HG03439 (cell line): ENCODE measurements around the gene GCH1.
"Not testable (repeated sequence)": the region's sequence is repeated elsewhere in the genome, so short reads cannot be mapped to it uniquely, and the experiment has no call there.

Experiments
- ATAC-seq: cut with Tn5 transposase; IDR thresholded peaks from one replicate; pipeline ENCODE4 v1.9.1; 2021; ENCODE audit warnings: mild to moderate bottlenecking, moderate library complexity; ENCODE audit not compliant: unreplicated experiment

The GCH1 gene

DNA sequence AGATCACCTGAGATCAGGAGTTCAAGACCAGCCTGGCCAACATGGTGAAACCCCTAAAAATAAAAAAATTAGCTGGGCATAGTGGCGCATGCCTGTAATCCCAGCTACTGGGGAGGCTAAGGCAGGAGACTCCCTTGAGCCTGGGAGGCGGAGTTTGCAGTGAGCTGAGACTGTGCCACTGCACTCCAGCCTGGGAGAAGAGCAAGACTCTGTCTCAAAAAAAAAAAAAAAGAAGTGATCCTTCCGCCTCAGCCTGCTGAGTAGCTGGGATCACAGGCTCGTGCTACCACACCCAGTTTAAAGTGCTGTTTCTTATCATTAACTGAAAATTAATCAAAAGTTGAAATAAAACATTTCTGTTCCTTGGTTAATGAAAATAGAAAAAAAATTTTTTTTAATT lies 6.3 kb upstream of the GCH1 start:
- not testable (repeated sequence) for ATAC-seq

DNA sequence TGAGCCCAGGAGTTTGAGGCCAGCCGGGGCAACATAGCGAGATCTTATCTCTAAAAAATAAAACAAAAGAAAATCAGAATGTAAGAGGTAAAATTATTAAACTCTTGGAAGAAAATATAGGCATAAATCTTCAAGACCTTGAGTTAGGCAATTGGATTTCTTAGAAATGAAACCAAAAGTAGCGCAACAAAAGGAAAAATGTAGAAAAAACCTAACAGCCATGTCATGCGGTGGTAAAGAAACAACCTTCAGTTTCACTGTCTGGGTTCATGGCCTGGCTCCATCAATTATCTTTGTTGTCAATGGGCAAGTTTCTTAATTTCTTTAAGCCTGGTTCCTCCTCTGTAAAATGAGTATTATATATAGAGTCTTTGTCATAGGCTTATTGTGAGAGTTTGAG lies 5.6 kb upstream of the GCH1 start:
- no peak for ATAC-seq

DNA sequence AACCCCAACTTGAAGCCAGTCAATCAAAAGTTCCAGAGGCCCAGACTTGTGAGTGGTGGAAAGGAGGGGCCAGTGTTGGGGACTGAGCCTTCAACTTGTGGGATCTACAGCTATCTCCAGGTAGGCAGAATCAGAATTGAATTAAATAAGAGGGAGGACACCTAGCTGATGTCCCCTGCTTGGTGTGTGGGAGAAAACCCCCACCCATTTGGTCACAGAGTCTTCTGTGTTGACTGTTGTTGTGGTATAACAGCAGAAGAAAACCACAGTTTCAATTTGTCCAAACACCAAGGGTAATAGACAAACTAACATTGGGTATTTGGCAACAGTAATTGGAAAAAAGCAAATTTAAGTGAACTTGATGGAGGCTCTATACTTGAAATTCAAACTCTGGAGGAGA lies 3.4 kb upstream of the GCH1 start:
- ATAC-seq, result no peak

DNA sequence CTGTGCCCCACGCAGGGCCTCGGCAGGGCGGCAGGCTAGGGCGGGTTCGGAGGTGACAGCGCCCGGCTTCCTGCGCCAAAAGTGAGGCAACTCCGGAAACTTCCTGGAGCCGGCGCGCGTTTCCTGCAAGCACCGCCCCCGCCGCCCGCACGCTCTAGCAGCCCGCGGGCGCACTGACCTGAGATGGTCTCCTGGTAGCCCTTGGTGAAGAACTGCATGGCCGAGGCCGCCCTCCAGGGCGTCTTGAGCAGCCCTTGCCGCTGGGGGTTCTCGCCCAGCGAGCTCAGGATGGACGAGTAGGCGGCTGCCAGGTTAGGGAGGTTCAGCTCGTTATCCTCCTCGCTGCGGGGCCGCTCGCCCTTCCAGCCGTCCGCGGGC lies 494 bp downstream of the GCH1 start:
- ATAC-seq, result peak; percentile 46

DNA sequence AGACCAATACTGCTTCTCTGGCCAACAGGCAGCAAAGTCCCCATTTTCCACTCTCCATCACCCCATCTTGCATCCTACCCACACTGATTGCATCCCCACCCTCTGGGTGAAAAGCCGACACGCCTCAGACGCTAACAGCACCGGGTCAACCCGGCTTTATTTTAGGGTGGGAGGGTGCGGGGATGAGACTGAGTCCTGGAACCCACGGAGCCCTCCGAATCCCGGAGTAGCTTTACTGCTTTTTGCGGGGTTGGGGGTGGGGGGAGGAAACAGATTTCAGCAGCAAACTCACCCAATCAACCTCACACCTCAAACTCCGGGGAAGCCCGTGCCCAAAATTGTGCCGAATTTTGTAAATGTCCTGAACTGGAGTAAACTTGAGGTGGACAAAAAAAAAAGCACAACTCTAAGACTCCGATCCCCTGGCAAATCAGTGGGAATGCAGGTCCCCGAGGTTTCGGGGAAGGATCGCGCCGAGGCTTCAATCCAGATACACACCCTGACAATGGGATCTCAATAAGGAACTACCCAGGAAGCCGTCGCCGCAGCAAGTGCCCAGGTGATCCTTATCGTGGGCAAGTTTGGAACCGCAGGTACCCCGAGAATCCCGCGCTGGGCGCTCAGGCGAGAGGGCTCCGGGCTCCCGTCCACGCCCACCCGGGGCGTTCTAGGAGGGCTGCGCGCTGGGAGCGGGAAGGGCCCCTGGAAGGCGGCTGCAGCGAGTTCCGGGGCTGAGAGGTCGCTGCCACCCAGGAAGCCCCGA lies 1.1 kb downstream of the GCH1 start:
- no peak for ATAC-seq

DNA sequence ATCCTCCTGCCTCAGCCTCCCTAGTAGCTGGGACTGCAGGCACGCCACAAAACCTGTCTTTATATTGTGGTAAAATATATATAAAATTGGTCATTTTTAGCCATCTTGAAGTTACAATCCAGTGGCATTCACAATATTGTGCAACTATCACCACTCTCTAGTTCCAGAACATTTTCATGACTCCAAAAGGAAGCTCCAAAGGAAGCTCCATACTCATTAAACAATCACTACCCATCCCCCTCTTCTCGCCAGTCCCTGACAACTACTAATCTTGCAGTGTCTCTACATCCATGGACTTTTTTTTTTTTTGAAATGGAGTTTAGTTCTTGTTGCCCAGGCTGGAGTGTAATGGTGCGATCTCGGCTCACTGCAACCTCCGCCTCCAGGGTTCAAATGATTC lies 3.1 kb downstream of the GCH1 start:
- no peak for ATAC-seq

DNA sequence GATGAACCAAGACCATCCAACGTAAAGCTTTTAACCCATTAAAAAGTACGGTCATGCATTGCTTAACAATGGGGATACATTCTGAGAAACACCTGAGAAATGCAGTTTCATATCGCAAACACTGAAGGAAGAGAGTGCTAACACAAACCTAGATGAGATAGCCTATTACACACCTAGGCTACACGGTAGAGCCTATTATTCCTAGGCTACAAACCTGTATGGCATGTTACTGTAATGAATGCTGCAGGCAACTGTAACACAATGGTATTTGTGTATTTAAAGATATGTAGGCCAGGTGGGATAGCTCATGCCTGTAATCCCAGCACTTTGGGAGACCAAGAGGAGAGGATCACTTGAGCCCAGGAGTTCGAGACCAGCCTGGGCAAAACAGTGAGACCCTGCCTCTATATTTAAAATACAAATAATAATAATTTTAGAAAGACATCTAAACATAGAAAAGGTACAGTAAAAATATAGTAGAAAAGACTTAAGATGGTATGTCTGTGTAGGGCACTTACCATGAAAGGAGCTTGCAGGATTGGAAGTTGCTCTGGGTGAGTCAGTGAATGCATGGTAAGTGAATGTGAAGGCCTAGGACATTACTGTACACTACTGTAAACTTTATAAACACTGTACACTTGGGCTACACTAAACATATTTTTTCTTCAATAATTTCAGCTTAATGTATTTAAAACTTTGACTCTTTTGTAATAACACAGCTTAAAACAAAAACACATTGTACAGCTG lies 4.6 kb downstream of the GCH1 start:
- not testable (repeated sequence) for ATAC-seq

DNA sequence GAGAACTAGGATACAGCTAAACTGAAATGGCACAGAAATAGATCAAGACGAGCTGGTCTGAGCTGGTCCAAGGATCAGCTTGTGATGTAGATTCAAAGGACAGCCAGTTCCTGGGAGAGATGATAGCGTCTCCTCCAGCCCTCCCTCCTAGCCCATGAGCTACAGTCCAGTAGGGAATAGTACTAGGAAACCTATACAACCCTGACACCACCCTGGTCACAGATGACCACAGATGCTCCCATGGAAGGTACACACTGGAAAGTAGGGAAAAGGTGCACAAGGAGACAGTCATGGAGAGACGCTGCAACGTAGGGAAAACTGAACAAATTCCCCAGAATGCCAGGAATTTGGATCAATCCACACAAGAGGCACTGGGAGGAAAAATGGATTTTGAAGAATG lies 6.9 kb downstream of the GCH1 start:
- ATAC-seq, result no peak

DNA sequence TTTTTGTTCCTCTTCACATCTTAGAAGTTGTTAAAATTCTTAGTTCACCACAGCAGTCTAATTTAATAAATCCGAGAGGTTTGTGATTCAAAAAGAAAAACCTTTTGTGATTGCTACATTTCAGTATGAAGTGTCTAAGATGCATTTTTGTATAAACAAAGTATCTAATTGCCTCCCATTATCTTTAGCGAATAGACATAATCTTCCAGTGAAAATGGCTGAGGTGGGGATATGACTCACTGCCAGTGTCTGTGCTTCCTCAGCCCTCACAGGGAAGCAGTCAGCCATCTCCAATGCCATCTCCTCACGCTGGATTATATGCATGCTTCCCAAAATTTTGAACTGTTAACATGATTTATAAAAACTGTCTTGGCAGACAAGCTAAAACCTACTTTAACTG lies 7.6 kb downstream of the GCH1 start:
- no peak for ATAC-seq

DNA sequence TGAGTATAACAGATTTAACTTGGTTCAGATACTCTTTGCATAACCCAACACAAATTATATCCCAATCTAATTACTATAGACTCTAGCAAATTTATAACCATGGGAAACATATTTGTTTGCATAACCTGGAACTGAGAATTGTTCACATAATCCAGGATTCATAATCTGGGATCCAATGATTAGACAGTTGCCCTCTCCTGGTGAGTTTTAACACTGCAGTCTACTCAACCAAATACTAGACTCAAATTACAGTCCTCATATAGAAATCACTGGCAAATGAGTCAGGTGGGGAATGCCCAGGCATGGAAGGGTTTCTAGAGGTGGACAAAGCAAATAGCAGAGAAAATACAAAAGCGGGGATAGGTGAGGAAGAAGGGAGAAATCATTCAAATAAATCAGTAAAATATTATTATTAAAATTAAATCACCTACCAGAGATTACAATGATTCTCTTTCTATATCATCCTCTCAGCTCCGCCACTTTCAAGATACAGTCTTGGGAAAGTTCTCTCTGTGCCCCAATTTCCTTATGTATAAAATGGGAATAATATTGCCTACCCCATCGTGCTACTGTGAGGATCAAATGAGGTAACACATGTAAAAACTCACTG lies 9.4 kb downstream of the GCH1 start:
- no peak for ATAC-seq

DNA sequence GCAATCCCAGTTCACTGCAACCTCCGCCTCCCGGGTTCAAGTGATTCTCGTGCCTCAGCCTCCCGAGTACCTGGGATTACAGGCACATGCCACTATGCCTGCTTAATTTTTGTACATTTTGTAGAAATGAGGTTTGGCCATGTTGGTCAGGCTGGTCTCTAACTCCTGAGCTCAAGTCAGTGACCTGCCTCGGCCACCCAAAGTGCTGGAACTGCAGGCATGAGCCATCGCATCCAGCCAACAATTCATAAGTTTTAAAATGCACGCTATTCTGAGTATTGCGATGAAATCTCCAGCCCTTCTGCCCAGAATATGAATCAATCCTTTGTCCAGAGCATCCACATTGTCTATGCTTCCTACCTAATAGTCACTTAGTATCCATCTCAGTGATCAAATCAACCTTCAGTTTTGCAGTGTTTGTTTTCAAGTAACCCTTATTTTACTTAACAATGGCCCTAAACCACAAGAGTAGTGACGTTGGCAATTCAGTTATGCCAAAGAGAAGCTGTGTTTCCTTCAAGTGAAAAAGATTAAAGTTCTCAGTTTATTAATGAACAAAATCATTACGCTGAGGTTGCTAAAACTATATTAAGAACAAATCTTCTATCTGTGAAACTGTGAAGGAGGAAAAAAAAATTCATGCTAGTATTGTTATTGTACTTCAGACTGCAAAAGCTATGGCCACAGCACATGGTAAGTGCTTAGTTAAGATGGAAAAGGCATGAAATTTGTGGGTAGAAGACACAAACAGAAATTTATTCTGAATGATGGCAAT lies 11.0 kb downstream of the GCH1 start:
- ATAC-seq, result no peak

DNA sequence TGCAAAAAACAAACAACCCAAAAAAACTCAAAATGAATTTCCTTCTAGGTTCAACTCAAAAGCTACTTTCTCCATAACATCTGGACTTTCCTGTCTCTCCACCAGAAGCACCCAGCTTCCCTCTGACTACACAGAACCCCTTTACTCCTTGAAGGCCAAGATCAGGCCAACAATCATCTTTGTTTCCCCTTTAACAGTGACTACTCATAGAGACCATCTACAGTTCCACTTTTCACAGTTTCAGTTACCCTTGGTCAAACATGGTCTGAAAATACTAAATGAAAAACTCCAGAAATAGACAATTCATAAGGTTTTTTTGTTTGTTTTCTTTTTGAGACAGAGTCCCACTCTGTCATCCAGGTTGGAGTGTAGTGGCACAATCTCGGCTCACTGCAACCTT lies 11.8 kb downstream of the GCH1 start:
- ATAC-seq, result no peak

DNA sequence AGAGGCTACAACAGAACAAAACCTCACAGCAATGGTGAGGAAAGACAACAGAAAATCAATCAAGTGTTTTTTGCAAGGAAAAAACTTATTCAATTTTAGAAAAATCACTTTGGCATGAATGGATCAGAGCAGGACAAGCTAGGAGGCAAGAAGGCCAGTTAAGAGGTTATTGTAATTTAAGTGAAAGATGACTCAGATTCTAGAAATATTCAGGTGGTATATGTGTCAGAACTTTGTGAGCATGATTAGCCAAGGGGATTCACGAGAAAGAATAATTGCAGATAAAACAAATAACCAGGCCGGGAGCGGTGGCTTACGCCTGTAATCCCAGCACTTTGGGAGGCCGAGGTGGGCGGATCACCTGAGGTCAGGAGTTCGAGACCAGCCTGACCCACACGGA lies 12.7 kb downstream of the GCH1 start:
- no peak for ATAC-seq

DNA sequence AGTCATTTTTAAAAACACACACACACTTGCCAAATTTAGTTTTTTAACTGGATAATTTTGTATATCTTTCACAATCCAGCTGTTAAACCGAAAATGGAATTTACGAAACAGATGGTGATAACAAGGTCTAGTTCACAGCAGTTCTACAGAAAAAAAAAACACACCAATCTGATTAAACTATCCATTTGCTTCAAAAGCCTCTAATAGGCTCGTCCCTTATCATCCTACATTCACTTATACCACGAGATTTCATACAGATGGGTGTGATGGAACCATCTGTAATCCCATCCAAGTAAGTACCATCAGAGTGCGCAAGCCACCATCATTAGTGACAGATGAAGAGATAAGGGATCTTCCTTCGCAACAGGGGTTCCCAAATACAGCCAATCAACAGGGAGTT lies 20.1 kb downstream of the GCH1 start:
- no peak for ATAC-seq

DNA sequence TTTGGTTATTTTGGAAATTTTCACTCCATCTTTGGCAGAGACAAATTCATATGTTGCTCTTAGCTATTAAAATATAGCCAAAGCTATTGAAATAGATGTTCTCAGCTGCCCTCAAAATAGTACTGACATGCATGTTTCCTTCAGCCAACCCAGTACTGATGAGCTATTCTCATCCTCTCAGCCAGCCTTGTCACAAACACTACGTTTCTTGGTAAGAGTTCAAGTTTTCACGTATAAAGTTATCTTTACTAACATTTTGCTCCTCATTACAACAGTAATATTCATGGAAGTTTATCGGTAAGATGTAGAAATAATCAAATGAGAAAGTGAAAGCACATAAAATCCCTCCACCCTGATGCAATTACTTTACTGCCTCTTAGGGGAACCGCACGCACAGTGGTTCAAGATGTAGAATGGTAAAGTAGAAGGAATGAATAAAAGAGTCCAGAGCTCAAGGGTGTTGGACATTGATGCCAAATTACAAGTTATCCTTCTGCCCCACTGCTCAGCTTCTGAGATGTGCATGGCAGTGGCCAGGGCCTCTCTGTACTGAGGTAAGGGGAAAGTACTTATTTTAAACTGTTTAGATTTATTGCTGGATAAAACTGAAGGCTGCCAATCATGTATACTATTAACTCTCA lies 20.7 kb downstream of the GCH1 start:
- ATAC-seq, result peak; percentile 70

DNA sequence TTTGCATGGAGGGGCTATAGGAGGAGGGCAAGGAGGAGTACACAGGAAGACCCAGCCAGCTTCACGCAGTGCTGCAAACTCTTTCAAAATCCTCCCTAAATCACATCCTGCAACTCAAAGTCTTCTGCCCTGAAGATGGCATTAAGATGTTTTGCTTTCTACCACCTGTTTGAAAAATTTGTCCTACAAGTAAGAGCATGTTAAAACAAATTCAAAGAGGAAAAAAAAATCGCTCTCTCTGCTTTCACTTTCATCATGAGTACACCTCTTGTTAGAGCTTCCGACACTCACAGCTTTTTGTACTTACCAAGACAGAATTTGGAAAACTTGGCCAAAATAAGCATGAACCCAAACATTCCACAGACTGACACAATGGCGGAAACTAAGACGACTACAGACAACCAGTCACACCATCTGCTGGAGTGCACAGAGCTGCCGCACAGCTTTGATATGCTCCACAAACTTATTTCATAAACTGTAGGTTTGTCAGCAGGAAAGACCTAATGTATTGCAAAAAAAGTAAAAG lies 21.3 kb downstream of the GCH1 start:
- peak; percentile 48 for ATAC-seq

DNA sequence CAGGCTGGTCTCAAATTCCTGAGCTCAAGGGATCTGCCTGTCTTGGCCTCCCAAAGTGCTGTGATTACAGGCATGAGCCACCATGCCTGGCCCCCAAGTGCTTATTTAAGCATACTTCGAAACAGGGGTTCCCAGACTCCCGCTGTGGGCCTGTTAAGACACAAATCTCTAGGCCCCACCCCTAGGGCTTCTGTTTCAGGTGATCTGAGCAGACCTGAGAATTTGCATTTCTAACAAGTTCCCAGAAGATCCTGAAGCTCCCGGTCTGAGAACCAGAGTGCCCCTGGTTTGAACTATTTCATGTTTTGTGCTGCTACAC lies 25.0 kb downstream of the GCH1 start:
- no peak for ATAC-seq

DNA sequence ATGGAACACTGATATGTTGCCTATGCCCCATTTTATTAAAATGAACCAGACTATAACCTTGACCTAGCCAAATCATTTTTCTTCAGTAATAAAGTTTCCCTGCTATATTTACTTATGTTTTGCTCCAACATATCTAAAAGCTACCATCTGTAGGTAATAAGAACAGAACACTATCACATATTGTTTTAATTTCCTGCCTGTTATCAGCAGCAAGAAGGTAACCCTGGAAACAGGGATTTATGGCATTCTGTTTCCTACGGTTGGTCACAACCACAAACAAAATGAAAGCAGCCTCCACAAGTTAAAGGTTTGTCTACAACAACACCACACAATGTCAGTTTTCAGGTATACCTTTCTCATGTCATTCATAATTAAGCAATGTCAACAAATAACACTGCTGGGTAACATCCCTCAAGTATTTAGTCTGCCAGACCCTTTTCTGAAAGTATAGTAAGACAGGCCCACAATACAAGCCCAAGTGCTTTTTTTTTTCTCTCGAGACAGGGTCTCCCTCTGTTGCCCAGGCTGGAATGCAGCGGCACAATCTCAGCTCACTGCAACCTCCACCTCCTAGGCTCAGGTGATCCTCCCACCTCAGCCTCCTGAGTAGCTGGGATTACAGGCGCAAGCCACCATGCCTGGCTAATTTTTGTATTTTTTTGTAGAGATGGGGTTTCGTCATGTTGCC lies 25.5 kb downstream of the GCH1 start:
- no peak for ATAC-seq

DNA sequence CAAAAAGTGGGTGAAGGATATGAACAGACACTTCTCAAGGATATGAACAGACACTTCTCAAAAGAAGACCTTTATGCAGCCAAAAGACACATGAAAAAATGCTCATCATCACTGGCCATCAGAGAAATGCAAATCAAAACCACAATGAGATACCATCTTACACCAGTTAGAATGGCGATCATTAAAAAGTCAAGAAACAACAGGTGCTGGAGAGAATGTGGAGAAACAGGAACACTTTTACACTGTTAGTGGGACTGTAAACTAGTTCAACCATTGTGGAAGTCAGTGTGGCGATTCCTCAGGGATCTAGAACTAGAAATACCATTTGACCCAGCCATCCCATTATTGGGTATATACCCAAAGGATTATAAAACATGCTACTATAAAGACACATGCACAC lies 27.0 kb downstream of the GCH1 start:
- not testable (repeated sequence) for ATAC-seq
